GM23338 (cell line): ENCODE results near the gene RFX7. TPM values are rescaled to one million over a fixed set of nuclear protein-coding genes. Genes with fewer than 3 reads are reported as not detected.

Experiments used
- ATAC-seq: fragments of 200-7000 bp; cut with Tn5 transposase; 3 replicates; pipeline ENCODE4 v1.9.1; 2020
- DNase-seq: peaks from one replicate; pipeline ENCODE4 v3.0.0-alpha.2; 2015; ENCODE audit warnings: low spot score
- H2AFZ ChIP-seq: fragments of 200-600 bp; sonication (generic); 2 replicates; pipeline ENCODE4 v1.8.0; 2016; ENCODE audit warnings: antibody characterized with exemption, mild to moderate bottlenecking, moderate library complexity
- H3F3A ChIP-seq: fragments of 200-600 bp; sonication (generic); replicated peaks from 2 replicates; pipeline ENCODE4 v1.8.0; 2017; ENCODE audit warnings: antibody characterized with exemption, mixed run types, low read depth
- H3K27ac ChIP-seq: fragments of 200-600 bp; sonication (generic); 2 replicates; pipeline ENCODE4 v1.6.1; 2016; ENCODE audit warnings: low read depth
- H3K27me3 ChIP-seq: fragments of 200-600 bp; sonication (generic); 2 replicates; pipeline ENCODE4 v1.8.0; 2016; ENCODE audit warnings: mild to moderate bottlenecking, mixed run types, moderate library complexity; ENCODE audit not compliant: insufficient read depth
- H3K36me3 ChIP-seq: fragments of 200-600 bp; sonication (generic); 2 replicates; pipeline ENCODE4 v1.8.0; 2016; ENCODE audit warnings: mild to moderate bottlenecking; ENCODE audit not compliant: insufficient read depth
- H3K4me1 ChIP-seq: fragments of 200-600 bp; sonication (generic); 2 replicates; pipeline ENCODE4 v1.8.0; 2016; ENCODE audit warnings: mild to moderate bottlenecking, moderate library complexity; ENCODE audit not compliant: insufficient read depth
- H3K4me2 ChIP-seq: fragments of 200-600 bp; sonication (generic); 2 replicates; pipeline ENCODE4 v1.7.1; 2017; ENCODE audit warnings: mixed run types
- H3K4me3 ChIP-seq: fragments of 200-600 bp; sonication (generic); 2 replicates; pipeline ENCODE4 v1.6.1; 2016; ENCODE audit warnings: mixed run types
- H3K79me2 ChIP-seq: fragments of 200-600 bp; sonication (generic); replicated peaks from 2 replicates; pipeline ENCODE4 v1.8.0; 2017; ENCODE audit warnings: mild to moderate bottlenecking; ENCODE audit not compliant: insufficient read depth
- H3K9me2 ChIP-seq: fragments of 200-600 bp; sonication (generic); 2 replicates; pipeline ENCODE4 v1.8.0; 2017; ENCODE audit not compliant: insufficient read depth
- H4K20me1 ChIP-seq: fragments of 200-600 bp; sonication (generic); replicated peaks from 2 replicates; pipeline ENCODE4 v1.8.0; 2017; ENCODE audit warnings: mild to moderate bottlenecking; ENCODE audit not compliant: insufficient read depth
- H3K27ac Mint-ChIP-seq: 2 replicates; pipeline ENCODE4 v1.8.0; 2020; ENCODE audit warnings: inconsistent platforms, mild to moderate bottlenecking, moderate library complexity, mixed read lengths
- H3K27me3 Mint-ChIP-seq: 3 replicates; pipeline ENCODE4 v1.8.0; 2022; ENCODE audit warnings: low read depth, mild to moderate bottlenecking, moderate library complexity, mixed read lengths, inconsistent platforms; ENCODE audit not compliant: insufficient read depth, poor library complexity
- H3K36me3 Mint-ChIP-seq: 3 replicates; pipeline ENCODE4 v1.8.0; 2021; ENCODE audit warnings: low read depth, mild to moderate bottlenecking, inconsistent platforms, moderate library complexity, mixed read lengths
- H3K4me1 Mint-ChIP-seq: 3 replicates; pipeline ENCODE4 v1.8.0; 2020; ENCODE audit warnings: mild to moderate bottlenecking, inconsistent platforms, mixed read lengths
- H3K4me3 Mint-ChIP-seq: 3 replicates; pipeline ENCODE4 v1.8.0; 2021; ENCODE audit warnings: moderate library complexity, mild to moderate bottlenecking, inconsistent platforms, mixed read lengths
- H3K9me3 Mint-ChIP-seq: 3 replicates; pipeline ENCODE4 v1.8.0; 2020; ENCODE audit warnings: moderate library complexity, mild to moderate bottlenecking, inconsistent platforms, mixed read lengths
- CREB1 ChIP-seq: fragments of 250-450 bp; sonication (Bioruptor Pico); IDR thresholded peaks from 2 replicates; pipeline ENCODE4 v1.5.0; 2020; ENCODE audit warnings: low read depth, mild to moderate bottlenecking, moderate library complexity
- CTCF ChIP-seq, 2 experiments: fragments of 200-600 bp in 1 of 2; sonication (generic) in 1 of 2; conservative IDR thresholded peaks; 2 replicates each; pipeline versions ENCODE4 v1.5.1 to v1.6.1; 2016 to 2017; ENCODE audit warnings: antibody characterized with exemption in 2 of 2, low read depth in 2 of 2, mild to moderate bottlenecking in 2 of 2, moderate library complexity in 1 of 2
- ETS1 ChIP-seq: IDR thresholded peaks from 2 replicates; pipeline ENCODE4 v1.6.1; 2016; ENCODE audit warnings: antibody characterized with exemption
- EZH2 ChIP-seq: fragments of 200-600 bp; sonication (generic); IDR thresholded peaks from one replicate; pipeline ENCODE4 v1.8.0; 2017; ENCODE audit warnings: antibody characterized with exemption, mild to moderate bottlenecking, low read depth; ENCODE audit not compliant: unreplicated experiment
- EZH2phosphoT487 ChIP-seq: fragments of 200-600 bp; sonication (generic); IDR thresholded peaks from one replicate; pipeline ENCODE4 v1.8.1; 2018; ENCODE audit warnings: antibody characterized with exemption; ENCODE audit not compliant: unreplicated experiment
- JUNB ChIP-seq: IDR thresholded peaks from one replicate; pipeline ENCODE4 v1.6.1; 2016; ENCODE audit warnings: antibody characterized with exemption; ENCODE audit not compliant: unreplicated experiment
- NANOG ChIP-seq: IDR thresholded peaks from 2 replicates; pipeline ENCODE4 v1.6.1; 2016; ENCODE audit warnings: antibody characterized with exemption, borderline replicate concordance
- POLR2AphosphoS5 ChIP-seq: IDR thresholded peaks from 2 replicates; pipeline ENCODE4 v1.6.1; 2016; ENCODE audit warnings: antibody characterized with exemption, low read depth
- REST ChIP-seq: IDR thresholded peaks from one replicate; pipeline ENCODE4 v1.6.1; 2018; ENCODE audit warnings: antibody characterized with exemption; ENCODE audit not compliant: unreplicated experiment
- STAT1 ChIP-seq: IDR thresholded peaks from one replicate; pipeline ENCODE4 v1.6.1; 2016; ENCODE audit warnings: antibody characterized with exemption; ENCODE audit not compliant: unreplicated experiment
- ZNF114 ChIP-seq: fragments of 250-450 bp; sonication (Bioruptor Pico); IDR thresholded peaks from 2 replicates; pipeline ENCODE4 v1.5.0; 2020; ENCODE audit warnings: mild to moderate bottlenecking, moderate library complexity
- ZNF331 ChIP-seq: fragments of 250-450 bp; sonication (Bioruptor Pico); IDR thresholded peaks from 2 replicates; pipeline ENCODE4 v1.5.0; 2020; ENCODE audit warnings: low read depth, mild to moderate bottlenecking, moderate library complexity
- ZNF462 ChIP-seq: fragments of 250-450 bp; sonication (Bioruptor Pico); IDR thresholded peaks from 2 replicates; pipeline ENCODE4 v1.5.0; 2020; ENCODE audit warnings: mild to moderate bottlenecking, moderate library complexity
- polyA plus RNA-seq: library from polyadenylated mRNA; unstranded; fragments of >200 nt; fragmentation: Nextera tagmentation; extraction: Ambion mirVana; gene quantifications from 2 replicates; pipeline ENCODE4 v1.2.1, GENCODE V29; 2016
- total RNA-seq: library from RNA; depleted of rRNA; stranded (reverse); fragments of >200 nt; shearing (Covaris generic); gene quantifications from 2 replicates; pipeline ENCODE4 v1.2.3, GENCODE V29; 2014

RFX7 gene
- total and polyA plus RNA-seq, 2 experiments from 2014 or later: 17.6 to 33.6 TPM

GRCh38 chr15:56252386-56252785, 8.7 kb upstream of the RFX7 start:
- Histone ChIP-seq H3K4me3 (no peak overlapping the region), H3K27ac (no peak overlapping the region), H3F3A (no peaks in the 10 kb centered on the region), H3K4me2 (no peak overlapping the region), H3K27me3 (no peaks in the 10 kb centered on the region), H3K9me2 (no peaks in the 10 kb centered on the region), H2AFZ (no peak overlapping the region), H3K4me1 (peaks cover 8% of the 10 kb centered on the region), H3K79me2 (no peaks in the 10 kb centered on the region), H3K36me3 (no peaks in the 10 kb centered on the region), H4K20me1 (no peaks in the 10 kb centered on the region)
- ATAC-seq: no peak
- Mint-ChIP-seq H3K27ac (no peak overlapping the region), H3K36me3 (no peaks in the 10 kb centered on the region), H3K4me3 (no peak overlapping the region), H3K9me3 (no peaks in the 10 kb centered on the region), H3K27me3 (peaks cover 4% of the 10 kb centered on the region), H3K4me1 (peaks cover 29% of the 10 kb centered on the region; the same call in 2 of the 3 replicates)
- no peak for DNase-seq
- no peak for TF ChIP-seq EZH2
- no peak for TF ChIP-seq CTCF (conservative IDR thresholded peaks at IDR 0.05; ENCODE audit: low read depth in 2 of 2)
- no peak for TF ChIP-seq STAT1
- TF ChIP-seq ZNF462 (CRISPR knock-in tag): no peak
- no peak for TF ChIP-seq JUNB
- TF ChIP-seq ETS1: no peak
- TF ChIP-seq REST: no peak
- TF ChIP-seq ZNF114: no peak
- no peak for TF ChIP-seq NANOG
- TF ChIP-seq EZH2phosphoT487: no peak
- no peak for TF ChIP-seq CREB1
- no peak for TF ChIP-seq POLR2AphosphoS5
- no peak for TF ChIP-seq ZNF331 (CRISPR knock-in tag)
